NCI-H2196 treated with DMSO at 0.1 percent for 48 hours (cell line): ENCODE results near the gene SLC8A3.

ENCODE experiments used
- DNase-seq: peaks from one replicate; lab custom pipeline; 2025; ENCODE audit not compliant: unreplicated experiment; lab: John Stamatoyannopoulos, UW

SLC8A3 gene

DNA sequence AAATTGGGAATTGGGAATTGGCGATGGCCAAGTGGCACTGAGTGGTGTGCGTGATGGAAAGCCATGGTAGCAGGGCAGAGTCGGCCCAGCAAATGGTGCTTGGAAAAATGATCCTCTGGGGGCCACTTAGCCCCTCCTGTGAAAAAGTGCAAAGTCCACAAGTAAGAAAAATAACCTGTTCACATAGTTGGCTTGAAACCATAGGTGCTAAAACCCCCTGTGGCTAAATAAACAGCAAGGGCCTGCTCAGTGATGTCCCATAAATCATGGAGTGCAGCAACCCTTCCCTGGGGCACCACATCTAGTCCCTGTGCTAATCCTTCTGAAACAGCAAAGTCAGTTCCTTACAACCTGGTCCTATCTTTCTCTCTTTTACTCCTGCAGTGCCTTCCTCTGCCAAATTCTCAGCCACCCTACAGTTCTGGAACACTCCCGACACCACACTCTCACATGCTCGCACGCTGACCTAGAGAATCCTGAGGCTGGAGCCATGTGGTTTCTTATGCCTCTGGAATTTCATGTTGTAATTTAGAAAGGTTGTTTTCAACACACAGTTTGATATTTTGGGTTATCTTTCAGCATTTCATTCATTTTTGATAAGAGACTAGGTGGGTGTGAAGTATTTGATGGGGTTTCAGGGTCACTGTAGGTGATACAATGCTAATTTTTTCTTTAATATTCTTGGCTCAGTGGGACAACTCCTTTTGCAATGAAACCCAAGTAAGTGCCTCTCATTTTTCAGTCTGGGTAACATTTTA lies 186.0 kb downstream of the SLC8A3 start:
- no peak for DNase-seq

DNA sequence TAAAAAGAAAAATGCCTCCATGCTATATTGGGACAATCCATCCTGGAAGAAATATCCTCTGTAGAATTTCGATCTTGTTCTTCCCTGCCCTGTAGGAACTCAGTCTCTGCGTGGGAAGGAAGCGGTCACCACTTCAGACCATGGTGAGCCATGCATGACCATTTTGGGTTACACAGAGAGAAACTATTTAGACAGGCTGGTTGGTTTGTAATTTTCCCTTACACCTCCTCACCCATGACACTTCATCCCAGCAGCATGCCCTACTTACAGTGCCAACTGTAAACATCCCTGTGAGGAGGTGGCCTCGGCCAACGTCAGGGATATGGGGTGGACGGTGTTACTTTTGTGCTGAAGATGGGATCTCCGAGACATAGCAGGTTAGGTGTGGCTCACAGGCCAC lies 188.2 kb downstream of the SLC8A3 start:
- no peak for DNase-seq

DNA sequence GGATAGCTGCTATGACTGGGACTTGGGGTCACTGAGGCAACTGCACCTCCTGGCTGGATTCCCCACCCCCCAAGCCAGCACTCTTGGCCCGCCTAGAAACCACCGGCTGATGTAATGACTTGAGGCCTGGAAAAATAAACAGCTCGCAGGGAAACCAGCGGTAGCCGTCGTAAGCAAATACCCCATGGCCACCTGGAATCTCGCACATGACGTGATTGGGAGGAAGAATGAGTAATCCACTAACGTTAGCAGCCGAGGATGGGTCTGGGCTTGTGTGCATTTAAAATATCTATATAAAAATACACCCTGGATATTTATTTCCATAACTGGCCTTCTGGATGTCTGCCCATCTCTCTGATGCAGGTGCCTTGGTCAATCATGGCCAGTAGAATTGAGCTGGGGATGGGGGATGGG lies 189.5 kb downstream of the SLC8A3 start:
- DNase-seq = peak; percentile 93

DNA sequence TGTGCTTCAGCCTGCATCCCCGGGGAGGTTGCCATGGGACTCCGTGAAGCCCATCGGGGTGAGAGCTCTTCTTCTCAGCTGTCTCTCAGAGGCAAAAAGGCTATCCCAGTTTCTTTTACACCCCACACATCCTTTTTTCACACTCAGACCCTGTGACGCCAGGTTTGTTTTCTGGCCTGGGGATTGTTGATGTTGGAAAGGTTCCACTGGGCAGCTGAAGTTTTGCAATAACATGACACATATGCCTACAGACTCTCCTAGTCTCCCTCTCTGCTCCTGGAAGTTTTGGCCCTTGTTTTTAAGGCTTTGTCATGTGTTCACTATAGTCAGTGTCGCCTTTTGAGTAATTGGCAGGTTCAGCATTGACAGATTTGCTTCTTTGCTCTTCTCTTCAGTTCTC lies 190.9 kb downstream of the SLC8A3 start:
- DNase-seq = peak; percentile 61

DNA sequence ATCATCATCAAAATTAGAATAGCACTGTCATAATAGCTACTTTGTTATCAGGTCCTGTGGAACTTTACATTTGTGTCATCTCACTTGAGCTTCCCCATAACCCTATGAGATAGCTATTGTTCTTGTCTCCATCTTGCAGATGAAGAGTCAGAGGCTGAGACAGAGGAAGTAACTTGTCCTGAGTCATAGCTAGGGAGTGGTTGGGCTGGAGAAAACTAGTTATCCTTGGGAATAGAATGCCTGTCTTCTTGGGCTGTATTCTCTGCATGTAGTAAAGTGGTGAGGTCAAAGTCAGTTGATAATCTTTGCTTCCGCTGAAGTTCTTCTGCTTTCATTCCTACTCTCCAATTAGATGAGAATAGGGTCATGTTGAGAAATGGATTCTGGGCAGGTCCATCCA lies 192.5 kb downstream of the SLC8A3 start:
- DNase-seq = no peak
